Measurements from ENCODE around the gene POU1F1.
A peak's percentile ranks its signal among the peaks of the same experiment; 100 is the strongest.
"Not testable (repeated sequence)": the region's sequence is repeated elsewhere in the genome, so short reads cannot be mapped to it uniquely, and the experiment has no call there.

The POU1F1 gene, protein sequence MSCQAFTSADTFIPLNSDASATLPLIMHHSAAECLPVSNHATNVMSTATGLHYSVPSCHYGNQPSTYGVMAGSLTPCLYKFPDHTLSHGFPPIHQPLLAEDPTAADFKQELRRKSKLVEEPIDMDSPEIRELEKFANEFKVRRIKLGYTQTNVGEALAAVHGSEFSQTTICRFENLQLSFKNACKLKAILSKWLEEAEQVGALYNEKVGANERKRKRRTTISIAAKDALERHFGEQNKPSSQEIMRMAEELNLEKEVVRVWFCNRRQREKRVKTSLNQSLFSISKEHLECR

DNA sequence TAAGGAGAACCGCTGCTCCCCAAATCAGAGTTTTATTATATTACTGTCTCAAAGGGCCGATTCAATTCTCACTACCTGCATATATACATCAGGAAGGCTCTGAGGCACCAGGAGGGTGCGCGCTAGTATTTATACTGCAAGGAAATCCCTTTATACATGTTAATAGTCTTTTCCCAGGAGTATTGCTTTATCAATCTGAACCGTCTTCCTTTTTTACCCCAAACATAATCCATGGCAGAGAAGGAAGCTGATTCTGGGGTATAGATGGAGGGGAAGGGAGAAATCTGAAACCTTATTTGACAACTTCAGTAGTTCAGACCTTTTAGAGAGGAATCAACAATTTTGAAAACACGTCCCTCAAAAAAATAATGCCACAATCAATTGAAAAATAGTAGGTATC is at the start of gene POU1F1:
Gene POU1F1 (minus strand): TSS at position 101 of the 400 bp plus-strand sequence. CDS start 122 bp downstream, outside the sequence.
- FAIRE-seq (no peak), DNase-seq (ENCODE audit: low spot score) (no peak)

DNA sequence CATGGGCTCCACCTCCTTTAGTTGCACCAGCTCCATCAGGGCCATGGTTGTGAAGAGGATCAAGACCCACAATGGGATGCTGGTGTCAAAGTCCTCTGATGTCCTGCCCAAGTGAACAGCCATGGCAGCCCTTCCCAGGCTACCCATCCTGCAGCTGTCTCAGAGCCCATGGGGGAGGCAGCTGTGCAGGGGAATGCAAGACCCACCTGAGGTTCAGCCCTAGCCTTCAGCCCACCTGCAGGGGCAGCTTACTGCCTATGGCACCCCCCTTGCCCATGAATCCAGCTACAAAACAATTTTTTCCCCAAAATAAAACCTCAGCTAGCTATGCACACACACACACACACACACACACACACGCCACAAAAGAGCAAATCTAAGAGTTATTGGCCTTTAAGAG is 48.2 kb upstream of the POU1F1 start:
- no peak for DNase-seq (ENCODE audit: low spot score)
- FAIRE-seq = no peak

DNA sequence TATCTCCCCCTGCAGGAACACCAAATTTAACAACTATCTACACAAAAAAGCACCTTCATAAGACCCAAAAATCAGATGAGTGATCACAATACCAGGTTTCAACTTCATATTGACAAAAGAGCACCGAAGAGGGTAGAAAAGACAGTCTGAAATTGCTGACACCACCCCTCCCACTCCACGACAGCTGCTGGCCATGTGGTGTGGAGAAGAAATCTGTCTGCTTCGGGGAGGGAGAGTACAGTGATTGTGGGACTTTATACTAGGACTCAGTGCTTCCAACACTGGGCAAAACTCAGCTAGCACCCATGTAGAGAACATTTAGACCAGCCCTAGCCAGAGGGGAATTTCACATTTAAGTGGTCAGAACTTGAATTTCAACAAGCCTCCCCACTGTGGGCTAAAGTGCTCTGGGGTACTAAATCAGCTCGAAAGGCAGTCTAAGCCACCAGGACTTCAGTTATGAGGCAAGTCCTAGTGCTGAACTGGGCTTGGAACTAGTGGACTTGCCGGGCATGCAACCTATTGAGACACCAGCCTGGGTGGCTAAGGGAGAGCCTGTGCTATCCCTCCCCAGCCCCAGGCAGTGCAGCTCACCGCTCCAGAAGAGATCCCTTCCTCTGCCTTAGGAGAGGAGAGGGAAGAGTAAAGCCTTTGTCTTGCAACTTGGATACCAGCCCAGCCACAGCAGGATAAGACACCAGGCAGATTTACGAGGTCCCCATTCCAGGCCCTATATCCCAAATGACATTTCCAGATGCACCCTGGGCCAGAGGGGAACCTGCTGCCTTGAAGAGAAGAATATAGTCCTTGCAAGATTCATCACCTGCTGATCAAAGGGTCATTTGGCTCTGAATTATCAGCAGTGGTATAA is 44.6 kb upstream of the POU1F1 start:
- DNase-seq (ENCODE audit: low spot score) (no peak), FAIRE-seq (no peak)

DNA sequence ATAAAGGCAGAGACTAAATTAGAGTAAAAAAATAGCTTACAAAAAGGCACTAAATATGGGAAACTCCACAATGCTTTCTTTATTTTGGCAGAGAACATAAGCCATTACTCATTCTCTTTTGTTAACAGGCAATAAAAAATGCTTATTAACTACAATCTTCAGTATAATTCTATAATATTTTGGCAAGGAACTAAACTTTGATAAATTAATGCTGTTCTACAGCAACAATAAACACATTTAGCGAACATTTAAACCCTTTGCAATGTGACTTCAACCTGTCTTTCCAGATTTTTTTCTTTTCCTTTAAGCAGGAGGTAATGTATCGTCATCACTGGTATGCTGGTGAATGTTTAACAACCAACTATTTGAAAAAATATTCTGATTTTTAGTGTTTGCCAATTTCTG is 42.2 kb upstream of the POU1F1 start:
- no peak for DNase-seq (ENCODE audit: low spot score)
- peak; percentile 44 for FAIRE-seq

DNA sequence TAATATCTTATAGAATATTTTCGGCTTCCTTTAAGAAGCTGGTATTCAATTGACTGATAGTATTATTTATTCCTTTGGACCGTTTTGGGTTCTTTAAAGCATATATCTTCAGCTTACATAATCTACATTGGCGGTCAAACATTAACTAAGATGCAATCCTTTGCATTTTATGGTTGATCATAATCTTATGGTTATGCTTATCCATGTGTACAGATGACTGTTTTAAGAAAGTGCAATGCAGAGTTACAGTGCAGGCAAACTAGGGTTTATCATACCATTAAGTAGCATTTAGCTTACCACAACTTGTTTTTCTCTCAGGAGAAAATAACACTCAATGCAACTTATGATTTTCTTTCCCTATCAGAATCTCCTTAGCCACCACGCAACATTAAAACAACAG is 41.4 kb upstream of the POU1F1 start:
- FAIRE-seq (no peak), DNase-seq (ENCODE audit: low spot score) (no peak)

DNA sequence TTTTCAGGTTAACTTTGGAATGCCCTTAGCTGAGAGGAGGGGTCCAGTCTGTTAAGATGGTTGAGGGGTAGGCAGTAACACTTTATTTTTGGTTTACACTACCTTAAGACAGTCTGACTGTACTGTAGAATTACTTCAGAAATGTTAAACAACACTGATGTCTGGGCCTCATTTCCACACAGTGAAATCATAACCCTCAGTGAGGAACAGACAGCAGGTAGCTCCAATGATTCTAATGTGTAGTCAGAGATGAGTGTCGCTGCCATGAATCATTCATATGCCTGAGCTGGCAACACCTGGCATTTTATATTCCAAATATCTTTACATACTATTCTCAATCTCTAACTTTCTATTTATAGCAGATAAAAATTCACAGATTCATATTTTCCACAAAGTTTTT is 37.3 kb upstream of the POU1F1 start:
- DNase-seq (ENCODE audit: low spot score) = no peak
- FAIRE-seq = no peak

DNA sequence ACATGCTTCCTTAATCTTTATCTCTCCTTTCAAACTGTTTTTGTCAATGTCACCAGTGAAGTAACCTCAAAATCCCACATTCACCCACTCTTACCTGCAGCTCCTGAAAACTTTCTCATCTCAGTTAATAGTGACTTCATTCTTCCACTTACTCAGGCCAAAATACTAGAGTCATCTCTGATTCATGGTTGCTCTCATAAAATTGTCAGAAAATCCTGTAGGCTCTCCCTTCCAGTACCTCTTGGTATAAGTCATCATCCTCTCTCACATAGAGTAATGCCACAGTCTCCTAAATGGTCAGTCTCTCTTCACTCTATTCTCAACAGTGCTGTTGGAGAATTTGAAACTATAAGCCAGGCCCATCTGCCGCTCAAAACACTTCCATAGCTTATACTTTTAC is 34.9 kb upstream of the POU1F1 start:
- FAIRE-seq (peak; percentile 15), DNase-seq (ENCODE audit: low spot score) (peak; percentile 52)

DNA sequence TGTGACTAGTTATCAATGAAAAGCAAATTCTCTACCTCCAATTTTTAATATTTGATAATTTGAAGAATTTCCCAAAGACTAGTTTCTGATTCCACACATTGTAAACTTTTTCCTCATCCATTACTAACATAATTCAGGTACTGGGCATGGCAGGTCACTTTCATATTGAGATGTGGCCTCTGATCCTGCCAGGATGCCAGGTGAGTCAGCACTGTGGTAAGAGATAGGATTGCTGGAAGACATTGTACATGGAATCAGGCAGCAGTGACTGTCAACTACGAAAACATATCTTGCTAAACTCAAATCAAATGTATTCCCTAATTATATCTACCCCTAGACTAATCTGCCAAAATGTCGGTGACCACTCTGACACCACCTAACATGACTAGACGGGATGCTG is 33.2 kb upstream of the POU1F1 start:
- DNase-seq (ENCODE audit: low spot score) = peak; percentile 57

DNA sequence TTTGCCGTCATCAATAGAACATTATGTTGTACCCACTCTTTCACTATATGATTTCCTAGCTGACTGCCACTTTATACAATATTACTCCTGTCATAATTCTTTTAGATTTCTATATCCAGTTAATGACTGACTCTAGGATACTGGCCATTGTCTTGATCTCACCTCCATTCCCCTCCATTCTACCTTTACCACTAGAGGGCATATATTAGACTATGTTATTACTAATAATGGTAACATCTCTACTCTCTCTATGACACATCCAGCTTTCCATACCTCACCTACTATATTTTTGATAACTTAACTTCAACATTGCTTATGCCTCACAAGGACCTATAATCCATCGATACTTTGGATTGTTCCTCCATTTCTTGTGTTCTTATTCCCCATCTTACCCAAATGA is 31.4 kb upstream of the POU1F1 start:
- no peak for DNase-seq (ENCODE audit: low spot score)
- FAIRE-seq = no peak

More for the DNA sequence above, 33.2 kb upstream of the POU1F1 start:
- FAIRE-seq = peak; percentile 38

DNA sequence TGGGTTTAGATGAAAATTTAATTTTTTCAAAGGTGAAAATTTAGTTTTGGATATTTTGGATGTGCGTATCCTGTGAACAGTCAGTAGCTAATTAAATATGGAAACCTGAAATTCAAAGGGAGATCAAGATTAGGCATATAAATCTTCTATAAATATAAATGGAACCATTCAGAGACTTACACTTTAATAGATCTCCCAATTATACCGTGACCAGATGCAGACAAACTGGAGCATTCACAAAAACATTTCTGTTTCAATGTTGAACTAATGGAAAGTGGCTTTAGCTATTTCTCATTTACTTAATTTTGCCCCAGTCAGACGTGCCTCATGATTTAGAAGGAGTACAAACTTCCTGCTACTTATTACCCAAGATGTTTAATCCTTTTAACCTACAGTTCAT is 29.1 kb upstream of the POU1F1 start:
- FAIRE-seq = no peak
- no peak for DNase-seq (ENCODE audit: low spot score)

DNA sequence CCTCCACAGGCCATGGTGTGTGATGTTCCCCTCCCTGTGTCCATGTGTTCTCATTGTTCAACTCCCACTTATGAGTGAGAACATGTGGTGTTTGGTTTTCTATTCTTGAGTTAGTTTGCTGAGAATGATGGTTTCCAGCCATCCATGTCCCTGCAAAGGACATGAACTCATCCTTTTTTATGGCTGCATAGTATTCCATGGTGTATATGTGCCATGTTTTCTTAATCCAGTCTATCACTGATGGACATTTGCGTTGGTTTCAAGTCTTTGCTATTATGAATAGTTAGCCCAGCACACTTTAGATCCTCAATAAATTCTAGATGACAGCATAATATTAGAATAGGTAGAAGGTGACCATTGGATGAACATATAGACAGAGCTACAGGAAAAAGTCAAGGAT is 28.6 kb upstream of the POU1F1 start:
- DNase-seq (ENCODE audit: low spot score); FAIRE-seq: not testable (repeated sequence)

DNA sequence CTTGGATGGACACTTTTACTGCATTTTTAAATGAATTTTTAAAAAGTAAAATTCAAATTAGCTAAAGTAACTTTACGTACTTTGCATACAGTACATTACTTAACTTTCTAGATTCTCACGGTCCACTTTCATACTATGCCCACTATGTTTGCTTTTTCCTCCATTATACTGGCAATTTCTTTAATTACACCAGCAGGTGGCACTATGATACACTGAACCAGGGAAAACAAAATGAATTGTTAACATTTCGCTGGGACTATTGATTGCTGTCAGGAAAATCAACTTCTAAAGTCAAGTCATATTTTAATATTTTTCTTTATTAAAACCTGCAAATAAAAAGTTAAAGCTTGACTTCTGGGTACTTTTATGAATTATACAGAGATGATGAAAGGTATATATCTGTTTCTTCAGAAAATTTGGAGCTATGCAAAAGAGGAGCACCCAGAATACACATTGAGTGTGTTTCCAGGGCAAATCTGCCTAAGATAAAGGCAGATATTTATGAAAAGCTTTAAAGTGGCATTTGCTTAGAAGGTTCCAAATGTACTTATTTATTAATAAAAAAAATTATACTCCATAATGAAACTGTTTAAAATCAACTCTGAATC is 21.8 kb upstream of the POU1F1 start:
- DNase-seq (ENCODE audit: low spot score) (peak; percentile 46), FAIRE-seq (peak; percentile 84)

DNA sequence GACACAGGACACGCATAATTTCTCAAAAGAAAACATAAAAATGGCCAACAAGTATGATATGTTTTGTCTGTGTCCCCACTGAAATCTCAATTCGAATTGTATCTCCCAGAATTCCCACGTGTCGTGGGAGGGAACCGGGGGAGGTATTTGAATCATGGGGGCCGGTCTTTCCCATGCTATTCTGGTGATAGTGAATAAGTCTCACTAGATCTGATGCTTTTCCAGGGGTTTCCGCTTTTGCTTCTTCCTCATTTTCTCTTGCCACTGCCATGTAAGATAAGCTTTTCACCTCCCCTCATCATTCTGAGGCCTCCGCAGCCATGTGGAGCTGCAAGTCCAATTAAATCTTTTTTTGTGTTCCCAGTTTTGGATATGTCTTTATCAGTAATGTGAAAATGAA is 12.1 kb upstream of the POU1F1 start:
- DNase-seq (ENCODE audit: low spot score) (no peak), FAIRE-seq (no peak)

DNA sequence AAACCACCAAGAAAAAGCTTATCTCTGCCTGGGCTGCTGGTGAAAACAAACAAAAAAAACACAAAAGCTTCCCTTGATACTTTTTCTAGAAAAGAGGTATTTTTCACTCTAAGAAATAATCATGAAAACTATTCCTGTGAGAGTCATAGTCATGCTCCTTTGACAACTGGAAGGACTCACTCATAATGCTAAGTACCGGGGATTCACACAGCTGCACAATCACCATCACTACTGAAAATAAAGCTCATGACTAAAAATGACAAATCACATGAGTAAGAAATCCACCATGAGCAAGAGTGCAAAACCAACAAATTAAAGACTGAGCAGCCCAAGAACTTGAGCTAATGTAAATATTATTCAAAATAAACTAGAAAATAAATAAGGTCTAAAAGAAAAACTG is 10.6 kb upstream of the POU1F1 start:
- FAIRE-seq = peak; percentile 16
- DNase-seq (ENCODE audit: low spot score) = peak; percentile 40

DNA sequence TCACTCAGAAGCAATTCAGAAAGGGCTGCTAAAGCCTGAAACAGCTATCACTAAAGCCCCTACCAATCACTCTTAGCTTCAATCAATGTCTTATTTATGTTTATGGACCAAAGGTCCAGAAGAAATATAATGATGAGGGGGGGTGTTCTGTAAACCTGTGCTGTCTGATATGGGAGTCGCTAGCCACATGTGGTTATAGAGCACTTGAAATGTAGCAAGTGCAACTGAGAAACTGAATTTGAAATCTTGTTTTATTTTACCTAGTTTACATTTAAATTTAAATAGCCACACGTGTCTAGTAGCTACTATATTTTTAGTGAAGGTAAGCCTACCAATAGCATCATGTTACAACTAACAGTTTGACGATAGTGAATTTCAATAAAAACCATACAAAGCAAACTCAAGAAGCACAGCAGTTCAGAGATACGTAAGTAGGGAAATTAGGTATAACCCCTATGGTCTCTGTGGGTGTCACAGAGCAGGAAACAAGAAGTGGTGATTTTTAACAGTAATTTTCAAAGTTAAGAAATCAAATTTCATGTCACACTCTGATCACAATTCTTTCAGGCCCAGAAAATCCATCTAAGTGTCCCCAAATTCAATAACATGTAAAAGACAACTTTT is 3.6 kb downstream of the POU1F1 start:
- FAIRE-seq (no peak), DNase-seq (ENCODE audit: low spot score) (no peak)

DNA sequence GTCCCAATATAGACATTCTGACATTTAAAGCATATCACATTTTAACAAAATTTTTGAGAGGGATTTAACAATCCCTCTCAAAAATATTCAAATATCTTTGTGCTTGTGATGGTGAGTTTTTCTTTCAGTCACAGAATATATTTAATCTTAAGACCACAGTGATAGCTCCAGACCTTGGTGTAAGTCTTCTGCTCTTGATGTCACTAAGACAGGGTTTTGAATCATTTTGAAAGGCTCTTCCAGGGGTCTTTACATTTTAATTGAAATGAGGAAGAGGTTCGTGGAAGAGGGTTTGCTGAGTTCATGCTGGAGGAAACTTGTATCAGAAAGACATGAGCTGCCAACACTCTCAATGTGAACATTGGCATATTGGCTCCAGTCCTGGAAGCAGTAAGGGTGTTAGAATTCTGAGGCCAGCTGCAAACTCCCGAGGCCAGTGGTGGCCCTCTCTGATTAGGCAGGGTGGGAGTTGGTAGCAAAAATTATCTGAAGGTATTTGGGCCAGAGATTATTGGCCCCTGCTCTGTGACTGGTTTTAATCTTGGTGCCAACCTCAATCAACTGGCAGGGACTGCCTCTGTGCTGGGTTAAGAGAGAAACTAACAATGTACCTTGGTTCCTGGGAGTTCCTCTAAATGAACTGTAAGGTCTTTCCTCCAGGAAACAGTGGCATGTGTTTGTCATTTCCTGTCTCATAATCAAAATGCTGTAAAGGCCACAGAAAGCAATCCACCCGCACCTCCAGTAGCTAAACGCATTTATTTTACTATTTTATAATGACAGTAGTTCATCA is 5.3 kb downstream of the POU1F1 start:
- FAIRE-seq = no peak
- no peak for DNase-seq (ENCODE audit: low spot score)

DNA sequence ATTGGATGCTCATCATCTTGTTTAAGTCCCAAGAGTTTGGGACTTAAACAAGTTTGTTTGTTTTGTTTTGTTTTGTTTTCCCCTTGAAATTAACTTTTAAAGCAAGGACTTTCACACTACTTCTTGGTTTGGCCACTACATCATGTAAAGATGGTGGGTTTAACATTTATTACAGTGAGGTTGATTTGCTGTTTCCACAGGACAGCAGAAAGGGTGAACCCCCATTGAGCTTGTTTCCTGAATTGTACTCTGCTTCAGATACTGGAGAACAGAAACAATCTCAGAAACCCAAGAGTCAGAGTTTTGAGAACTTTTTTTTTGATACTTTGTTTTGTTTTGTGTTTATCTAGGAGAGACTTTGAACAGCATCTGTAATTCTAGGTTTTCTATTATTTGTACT is 6.7 kb downstream of the POU1F1 start:
- no peak for FAIRE-seq
- DNase-seq (ENCODE audit: low spot score) = no peak

DNA sequence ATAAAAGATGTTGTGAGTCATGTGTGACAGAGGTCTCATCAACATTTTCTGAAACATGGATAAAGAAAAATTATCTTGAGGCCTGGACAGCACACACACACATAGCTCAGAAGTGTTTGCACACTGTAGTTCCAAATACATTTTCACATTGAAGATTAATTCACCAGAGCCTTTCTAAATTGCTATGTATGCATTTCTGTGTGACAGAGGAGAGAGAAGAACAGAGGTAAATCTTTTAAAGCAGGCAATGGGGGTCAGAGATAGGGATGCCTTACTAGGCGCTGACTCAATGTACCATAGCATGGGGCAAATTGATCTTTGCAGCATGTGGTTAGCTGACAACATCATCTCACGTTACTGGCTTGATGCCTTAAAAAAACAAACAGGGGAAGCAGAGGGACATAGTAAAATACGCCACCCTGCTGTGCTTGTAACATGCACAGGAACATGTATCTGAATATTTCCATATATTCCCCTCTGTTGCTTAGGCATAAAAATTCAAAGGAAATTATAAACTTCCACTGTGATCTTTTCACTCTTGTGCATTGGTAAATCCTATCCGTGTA is 7.7 kb downstream of the POU1F1 start:
- DNase-seq (ENCODE audit: low spot score) = no peak

DNA sequence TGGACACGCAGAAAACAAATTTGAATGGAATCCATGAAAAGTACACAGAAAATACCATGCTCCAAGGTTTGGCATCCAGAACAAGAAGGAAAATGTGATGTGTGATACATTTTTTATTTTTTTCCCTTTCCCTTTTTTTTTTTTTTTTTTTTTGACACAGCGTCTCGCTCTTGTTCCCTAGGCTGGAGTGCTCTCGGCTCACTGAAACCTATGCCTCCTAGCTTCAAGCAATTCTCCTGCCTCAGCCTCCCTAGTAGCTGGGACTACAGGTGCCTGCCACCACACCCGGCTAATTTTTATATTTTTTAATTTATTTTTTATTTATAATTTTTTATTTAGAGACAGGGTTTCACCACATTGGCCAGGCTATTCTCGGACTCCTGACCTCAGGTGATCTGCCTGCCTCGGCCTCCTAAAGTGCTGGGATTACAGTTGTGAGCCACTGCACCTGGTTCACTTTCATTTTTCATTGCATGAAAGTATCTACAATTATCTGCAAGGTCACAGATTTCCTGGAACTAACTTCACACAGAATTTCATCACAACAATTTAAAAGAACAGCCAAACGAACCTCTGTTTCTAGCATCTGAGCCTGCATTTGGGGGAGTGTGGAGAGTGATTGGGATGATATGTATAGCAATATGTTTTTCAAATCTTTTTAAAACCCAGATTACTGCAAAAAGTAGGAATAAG is 8.3 kb downstream of the POU1F1 start:
- DNase-seq (ENCODE audit: low spot score) (no peak), FAIRE-seq (no peak)

More for the DNA sequence above, 7.7 kb downstream of the POU1F1 start:
- no peak for FAIRE-seq

DNA sequence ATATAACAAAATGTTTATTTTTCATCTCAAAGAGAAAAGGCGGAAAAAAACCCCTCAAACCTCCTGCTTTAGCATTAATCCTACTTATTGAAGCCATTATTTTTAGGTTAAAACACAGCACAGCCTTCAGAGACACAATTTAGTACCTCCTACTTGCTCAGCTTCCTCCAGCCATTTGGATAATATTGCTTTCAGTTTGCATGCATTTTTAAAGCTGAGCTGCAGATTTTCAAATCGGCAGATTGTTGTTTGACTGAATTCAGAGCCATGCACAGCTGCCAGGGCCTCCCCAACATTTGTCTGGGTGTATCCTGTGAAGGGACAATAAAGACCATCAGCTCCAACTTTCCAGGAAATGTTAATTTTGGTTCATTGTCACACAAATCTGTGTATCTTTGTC is 14.5 kb downstream of the POU1F1 start:
- DNase-seq (ENCODE audit: low spot score) = no peak
- FAIRE-seq = no peak
